BJ (cell line): ENCODE data around the gene TOGARAM1. TPM values are rescaled to one million over a fixed set of nuclear protein-coding genes. Genes with fewer than 3 reads are reported as not detected.

Source experiments
- CTCF ChIA-PET: fragments of 350-600 bp; formaldehyde crosslinking; extraction: SDS; loops from one replicate; lab custom pipeline; 2021; ENCODE audit warnings: antibody characterized with exemption, inconsistent platforms; lab: Yijun Ruan, JAX
- POLR2A ChIA-PET: fragments of 300-600 bp; sonication (Branson Sonifier 250); formaldehyde crosslinking; extraction: SDS; loops from one replicate; lab custom pipeline; 2021; ENCODE audit warnings: antibody characterized with exemption; lab: Charles Lee
- DNase-seq: peaks from one replicate; pipeline ENCODE4 v3.0.0-alpha.2; 2011; ENCODE audit warnings: low read depth
- H3K27me3 ChIP-seq: 2 replicates; pipeline ENCODE4 v1.6.0; 2011; ENCODE audit warnings: low read length; ENCODE audit not compliant: control insufficient read depth, insufficient read depth
- H3K36me3 ChIP-seq: 2 replicates; pipeline ENCODE4 v1.5.1; 2011; ENCODE audit warnings: low read length; ENCODE audit not compliant: control insufficient read depth, insufficient read depth
- H3K4me3 ChIP-seq: 2 replicates; pipeline ENCODE4 v1.5.1; 2011; ENCODE audit warnings: low read depth, mild to moderate bottlenecking, control low read depth, low read length
- polyA plus RNA-seq: library from polyadenylated mRNA; depleted of rRNA; stranded (reverse); fragments of >200 nt; gene quantifications from 2 replicates; pipeline ENCODE4 v1.2.3, GENCODE V29; 2011
- TF ChIP-seq, protein P1 (sequence below): IDR thresholded peaks from 2 replicates; pipeline ENCODE4 v1.5.1; 2011; ENCODE audit warnings: low read depth, mild to moderate bottlenecking, control low read depth, inconsistent platforms, low read length, moderate library complexity; ENCODE audit not compliant: insufficient read depth

TOGARAM1 gene
- polyA plus RNA-seq, 1 experiment: 5.4 TPM

DNA sequence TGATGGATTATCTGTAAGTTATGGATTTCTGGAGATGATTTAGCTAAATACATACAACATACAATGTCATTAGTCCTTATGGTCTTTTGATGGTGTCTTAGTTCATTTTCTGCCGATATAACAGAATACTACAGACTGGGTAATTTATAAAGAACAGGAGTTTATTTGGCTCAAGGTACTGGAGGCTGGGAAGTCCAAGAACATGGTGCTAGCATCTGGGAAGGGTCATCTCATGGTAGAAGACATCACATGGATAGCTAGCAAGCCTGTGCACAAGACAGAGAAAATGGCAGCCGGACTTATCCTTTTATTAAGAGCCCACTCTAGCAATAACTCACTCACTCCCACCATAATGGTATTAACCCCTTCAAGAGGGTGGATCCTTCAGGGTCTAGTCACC is 24.4 kb upstream of the TOGARAM1 start:
- DNase-seq: no peak
- ChIA-PET POLR2A (no interaction called here), CTCF (no interaction called here)
- Histone ChIP-seq H3K27me3 (no peaks in the 10 kb centered on the region), H3K36me3 (peaks cover 2% of the 10 kb centered on the region; the same call in 1 of the 2 replicates), H3K4me3 (no peak overlapping the region)
- TF ChIP-seq, protein P1, sequence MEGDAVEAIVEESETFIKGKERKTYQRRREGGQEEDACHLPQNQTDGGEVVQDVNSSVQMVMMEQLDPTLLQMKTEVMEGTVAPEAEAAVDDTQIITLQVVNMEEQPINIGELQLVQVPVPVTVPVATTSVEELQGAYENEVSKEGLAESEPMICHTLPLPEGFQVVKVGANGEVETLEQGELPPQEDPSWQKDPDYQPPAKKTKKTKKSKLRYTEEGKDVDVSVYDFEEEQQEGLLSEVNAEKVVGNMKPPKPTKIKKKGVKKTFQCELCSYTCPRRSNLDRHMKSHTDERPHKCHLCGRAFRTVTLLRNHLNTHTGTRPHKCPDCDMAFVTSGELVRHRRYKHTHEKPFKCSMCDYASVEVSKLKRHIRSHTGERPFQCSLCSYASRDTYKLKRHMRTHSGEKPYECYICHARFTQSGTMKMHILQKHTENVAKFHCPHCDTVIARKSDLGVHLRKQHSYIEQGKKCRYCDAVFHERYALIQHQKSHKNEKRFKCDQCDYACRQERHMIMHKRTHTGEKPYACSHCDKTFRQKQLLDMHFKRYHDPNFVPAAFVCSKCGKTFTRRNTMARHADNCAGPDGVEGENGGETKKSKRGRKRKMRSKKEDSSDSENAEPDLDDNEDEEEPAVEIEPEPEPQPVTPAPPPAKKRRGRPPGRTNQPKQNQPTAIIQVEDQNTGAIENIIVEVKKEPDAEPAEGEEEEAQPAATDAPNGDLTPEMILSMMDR: no peak

DNA sequence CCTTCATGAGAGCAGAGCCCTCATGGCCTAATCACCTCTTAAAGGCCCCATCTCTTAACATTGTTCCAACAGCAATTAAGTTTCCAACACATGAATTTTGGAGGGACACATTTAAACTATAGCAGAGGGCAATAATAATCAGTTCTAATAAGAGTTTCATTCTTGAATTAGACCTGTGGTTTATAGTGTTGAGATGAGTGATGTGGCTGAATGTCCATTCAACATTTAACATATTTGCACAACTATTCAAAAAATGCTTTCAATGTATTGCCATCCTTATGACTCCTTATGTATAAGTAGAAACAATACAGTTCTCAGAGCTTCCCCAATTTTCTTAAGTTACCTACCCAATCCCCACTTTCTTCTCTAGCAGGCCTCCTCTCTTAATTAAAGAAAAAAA is 21.8 kb upstream of the TOGARAM1 start:
- POLR2A ChIA-PET: no interaction called here
- CTCF ChIA-PET: no interaction called here

DNA sequence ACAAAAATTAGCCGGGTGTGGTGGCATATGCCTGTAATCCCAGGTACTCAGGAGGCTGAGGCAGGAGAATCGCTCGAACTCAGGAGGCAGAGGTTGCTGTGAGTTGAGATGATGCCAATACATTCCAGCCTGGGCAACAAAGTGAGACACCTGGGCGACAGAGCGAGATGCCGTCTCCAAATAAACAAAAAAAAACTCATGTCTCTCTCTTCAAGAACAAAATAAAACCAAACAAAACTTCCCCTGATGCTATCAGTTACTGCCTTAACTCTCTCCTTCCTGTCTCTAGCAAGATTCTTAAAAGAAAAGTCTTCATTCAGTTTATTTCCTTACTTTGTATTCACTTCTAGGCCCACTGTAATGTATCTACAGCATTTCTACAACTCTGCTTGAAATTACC is 21.0 kb upstream of the TOGARAM1 start:
- POLR2A ChIA-PET: no interaction called here
- H3K27me3 ChIP-seq: no peaks in the 10 kb centered on the region
- TF ChIP-seq, protein P1: no peak
- DNase-seq: no peak
- H3K36me3 ChIP-seq: no peaks in the 10 kb centered on the region; the same call in 1 of the 2 replicates
- CTCF ChIA-PET: no interaction called here
- H3K4me3 ChIP-seq: no peak overlapping the region

More for the DNA sequence above, 21.8 kb upstream of the TOGARAM1 start:
- H3K4me3 ChIP-seq: no peak overlapping the region
- TF ChIP-seq, protein P1: no peak
- no peak for DNase-seq
- no peaks in the 10 kb centered on the region; the same call in 1 of the 2 replicates for H3K36me3 ChIP-seq
- no peaks in the 10 kb centered on the region for H3K27me3 ChIP-seq

DNA sequence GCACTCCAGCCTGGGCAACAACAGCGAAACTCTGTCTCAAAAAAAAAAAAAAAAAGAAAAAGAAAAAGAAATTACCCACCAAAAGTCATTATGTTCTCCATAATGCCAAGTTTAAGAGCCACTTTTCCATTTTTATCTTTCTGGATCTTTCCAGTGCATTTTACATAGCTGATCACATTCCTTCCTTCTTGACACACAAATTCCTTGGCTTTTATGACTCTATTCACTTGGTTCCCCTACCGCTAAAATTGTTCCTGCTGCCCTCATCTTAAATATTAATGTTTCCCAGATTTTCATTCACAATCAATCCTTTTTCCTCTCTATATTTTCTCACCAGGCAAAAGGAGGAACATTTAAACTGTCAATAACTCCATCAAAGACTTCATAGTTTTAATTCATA is 20.4 kb upstream of the TOGARAM1 start:
- Histone ChIP-seq H3K4me3 (no peak overlapping the region), H3K36me3 (no peaks in the 10 kb centered on the region; the same call in 1 of the 2 replicates), H3K27me3 (no peaks in the 10 kb centered on the region)
- POLR2A ChIA-PET: no interaction called here
- CTCF ChIA-PET: interaction anchor here (2.1 kb wide), 1 partner anchor 28 kb away, joined by 8 read pairs; no protein-coding TSS in a partner anchor
- no peak for DNase-seq
- TF ChIP-seq, protein P1: no peak

DNA sequence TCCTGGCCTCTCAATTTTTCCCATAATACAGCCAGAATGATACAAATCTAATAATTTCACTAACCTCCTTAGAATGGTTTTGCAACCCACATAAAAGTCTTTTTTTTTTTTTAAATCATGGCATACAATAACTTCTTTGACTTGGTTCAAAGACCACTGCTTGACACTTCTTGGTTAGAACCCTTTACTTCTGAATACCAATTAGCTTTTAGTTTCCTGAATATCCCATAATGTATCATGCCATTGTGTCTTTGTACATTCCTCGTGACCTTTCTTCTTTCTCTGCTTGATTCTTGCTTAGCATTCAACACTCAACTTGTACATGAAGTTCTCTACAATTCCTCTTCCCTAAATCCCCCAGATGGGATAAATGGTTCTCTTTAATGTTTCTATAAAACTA is 19.6 kb upstream of the TOGARAM1 start:
- CTCF ChIA-PET: interaction anchor here (2.1 kb wide), 1 partner anchor 29 kb away, joined by 8 read pairs; no protein-coding TSS in a partner anchor
- POLR2A ChIA-PET: no interaction called here
- TF ChIP-seq, protein P1: no peak
- Histone ChIP-seq H3K4me3 (no peak overlapping the region), H3K27me3 (no peaks in the 10 kb centered on the region), H3K36me3 (no peaks in the 10 kb centered on the region; the same call in 1 of the 2 replicates)
- DNase-seq: no peak
